HEK293 (cell line): ENCODE results near the gene USP36.

Experiments used
- BCL11A ChIP-seq: fragments of 450-650 bp; formaldehyde crosslinking; IDR thresholded peaks from 2 replicates; pipeline ENCODE4 v1.5.1; 2016; ENCODE audit warnings: low read depth, missing biosample characterization, missing genetic modification characterization
- EGR2 ChIP-seq: fragments of 450-650 bp; formaldehyde crosslinking; IDR thresholded peaks from 2 replicates; pipeline ENCODE4 v1.5.1; 2016; ENCODE audit warnings: low read depth, missing biosample characterization, missing genetic modification characterization
- FEZF1 ChIP-seq: fragments of 450-650 bp; formaldehyde crosslinking; IDR thresholded peaks from 2 replicates; pipeline ENCODE4 v1.5.1; 2016; ENCODE audit warnings: missing biosample characterization, missing genetic modification characterization
- GLIS1 ChIP-seq: fragments of 450-650 bp; formaldehyde crosslinking; IDR thresholded peaks from 2 replicates; pipeline ENCODE4 v1.5.1; 2016; ENCODE audit warnings: missing biosample characterization, missing genetic modification characterization
- KLF8 ChIP-seq: fragments of 450-650 bp; formaldehyde crosslinking; IDR thresholded peaks from 2 replicates; pipeline ENCODE4 v1.5.1; 2016; ENCODE audit warnings: missing biosample characterization, missing genetic modification characterization
- KLF9 ChIP-seq: fragments of 450-650 bp; formaldehyde crosslinking; IDR thresholded peaks from 2 replicates; pipeline ENCODE4 v1.5.1; 2016; ENCODE audit warnings: missing biosample characterization, missing genetic modification characterization, low read depth
- ZBTB20 ChIP-seq: fragments of 450-650 bp; formaldehyde crosslinking; IDR thresholded peaks from 2 replicates; pipeline ENCODE4 v1.5.1; 2016; ENCODE audit warnings: missing biosample characterization, missing genetic modification characterization
- ZBTB48 ChIP-seq: fragments of 450-650 bp; formaldehyde crosslinking; IDR thresholded peaks from 2 replicates; pipeline ENCODE4 v1.5.1; 2016; ENCODE audit warnings: missing biosample characterization, missing genetic modification characterization
- ZFHX2 ChIP-seq: fragments of 450-650 bp; formaldehyde crosslinking; conservative IDR thresholded peaks from 2 replicates; pipeline ENCODE4 v1.5.1; 2016; ENCODE audit warnings: missing biosample characterization, missing genetic modification characterization
- ZFP41 ChIP-seq: fragments of 450-650 bp; formaldehyde crosslinking; IDR thresholded peaks from 2 replicates; pipeline ENCODE4 v1.5.1; 2016; ENCODE audit warnings: missing biosample characterization, missing genetic modification characterization, borderline replicate concordance
- ZNF121 ChIP-seq: fragments of 450-650 bp; formaldehyde crosslinking; IDR thresholded peaks from 2 replicates; pipeline ENCODE4 v1.5.1; 2016; ENCODE audit warnings: missing biosample characterization, missing genetic modification characterization
- ZNF132 ChIP-seq: fragments of 450-650 bp; formaldehyde crosslinking; IDR thresholded peaks from 2 replicates; pipeline ENCODE4 v1.5.1; 2017; ENCODE audit warnings: missing biosample characterization, missing genetic modification characterization, borderline replicate concordance
- ZNF133 ChIP-seq: fragments of 450-650 bp; formaldehyde crosslinking; IDR thresholded peaks from 2 replicates; pipeline ENCODE4 v1.5.1; 2016; ENCODE audit warnings: missing biosample characterization, missing genetic modification characterization
- ZNF16 ChIP-seq: fragments of 450-650 bp; formaldehyde crosslinking; IDR thresholded peaks from 2 replicates; pipeline ENCODE4 v1.5.1; 2016; ENCODE audit warnings: low read depth, missing biosample characterization, missing genetic modification characterization
- ZNF19 ChIP-seq: fragments of 450-650 bp; formaldehyde crosslinking; IDR thresholded peaks from 2 replicates; pipeline ENCODE4; 2016; ENCODE audit warnings: missing biosample characterization, missing genetic modification characterization, low read depth
- ZNF2 ChIP-seq: fragments of 450-650 bp; formaldehyde crosslinking; IDR thresholded peaks from 2 replicates; pipeline ENCODE4 v1.5.1; 2016; ENCODE audit warnings: missing biosample characterization, missing genetic modification characterization
- ZNF202 ChIP-seq: fragments of 450-650 bp; formaldehyde crosslinking; IDR thresholded peaks from 2 replicates; pipeline ENCODE4 v1.5.1; 2016; ENCODE audit warnings: missing biosample characterization, missing genetic modification characterization, borderline replicate concordance
- ZNF416 ChIP-seq: fragments of 450-650 bp; formaldehyde crosslinking; IDR thresholded peaks from 2 replicates; pipeline ENCODE4 v1.5.1; 2016; ENCODE audit warnings: missing biosample characterization, missing genetic modification characterization
- ZNF426 ChIP-seq: fragments of 450-650 bp; formaldehyde crosslinking; IDR thresholded peaks from 2 replicates; pipeline ENCODE4 v1.5.1; 2017; ENCODE audit warnings: missing biosample characterization, missing genetic modification characterization, mild to moderate bottlenecking, inconsistent platforms, moderate library complexity
- ZNF48 ChIP-seq: fragments of 450-650 bp; formaldehyde crosslinking; IDR thresholded peaks from 2 replicates; pipeline ENCODE4 v1.5.1; 2016; ENCODE audit warnings: missing biosample characterization, missing genetic modification characterization
- ZNF501 ChIP-seq: fragments of 450-650 bp; formaldehyde crosslinking; IDR thresholded peaks from 2 replicates; pipeline ENCODE4 v1.5.1; 2016; ENCODE audit warnings: missing biosample characterization, missing genetic modification characterization
- ZNF623 ChIP-seq: fragments of 450-650 bp; formaldehyde crosslinking; IDR thresholded peaks from 2 replicates; pipeline ENCODE4 v1.5.1; 2016; ENCODE audit warnings: missing biosample characterization, missing genetic modification characterization
- ZNF701 ChIP-seq: fragments of 450-650 bp; formaldehyde crosslinking; IDR thresholded peaks from 2 replicates; pipeline ENCODE4 v1.5.1; 2016; ENCODE audit warnings: missing biosample characterization, missing genetic modification characterization
- ZNF76 ChIP-seq: fragments of 450-650 bp; formaldehyde crosslinking; IDR thresholded peaks from 2 replicates; pipeline ENCODE4; 2016; ENCODE audit warnings: low read depth, missing biosample characterization, missing genetic modification characterization, borderline replicate concordance
- ZNF768 ChIP-seq: fragments of 450-650 bp; formaldehyde crosslinking; IDR thresholded peaks from 2 replicates; pipeline ENCODE4 v1.5.1; 2018; ENCODE audit warnings: missing biosample characterization, mild to moderate bottlenecking, missing genetic modification characterization
- ZNF791 ChIP-seq: fragments of 450-650 bp; formaldehyde crosslinking; IDR thresholded peaks from 2 replicates; pipeline ENCODE4 v1.5.1; 2016; ENCODE audit warnings: missing biosample characterization, missing genetic modification characterization
- TF ChIP-seq, protein P1 (sequence below): fragments of 450-650 bp; formaldehyde crosslinking; IDR thresholded peaks from 2 replicates; pipeline ENCODE4 v1.5.1; 2016; ENCODE audit warnings: missing biosample characterization, missing genetic modification characterization
- TF ChIP-seq, protein P2 (sequence below): fragments of 450-650 bp; formaldehyde crosslinking; IDR thresholded peaks from 2 replicates; pipeline ENCODE4 v1.5.1; 2016; ENCODE audit warnings: missing biosample characterization, missing genetic modification characterization
- TF ChIP-seq, protein P3 (sequence below): fragments of 450-650 bp; formaldehyde crosslinking; IDR thresholded peaks from 2 replicates; pipeline ENCODE4 v1.5.1; 2016; ENCODE audit warnings: missing biosample characterization, missing genetic modification characterization
- TF ChIP-seq, protein P4 (sequence below): fragments of 450-650 bp; formaldehyde crosslinking; IDR thresholded peaks from 2 replicates; pipeline ENCODE4 v1.5.1; 2016; ENCODE audit warnings: missing biosample characterization, missing genetic modification characterization

The USP36 gene

DNA sequence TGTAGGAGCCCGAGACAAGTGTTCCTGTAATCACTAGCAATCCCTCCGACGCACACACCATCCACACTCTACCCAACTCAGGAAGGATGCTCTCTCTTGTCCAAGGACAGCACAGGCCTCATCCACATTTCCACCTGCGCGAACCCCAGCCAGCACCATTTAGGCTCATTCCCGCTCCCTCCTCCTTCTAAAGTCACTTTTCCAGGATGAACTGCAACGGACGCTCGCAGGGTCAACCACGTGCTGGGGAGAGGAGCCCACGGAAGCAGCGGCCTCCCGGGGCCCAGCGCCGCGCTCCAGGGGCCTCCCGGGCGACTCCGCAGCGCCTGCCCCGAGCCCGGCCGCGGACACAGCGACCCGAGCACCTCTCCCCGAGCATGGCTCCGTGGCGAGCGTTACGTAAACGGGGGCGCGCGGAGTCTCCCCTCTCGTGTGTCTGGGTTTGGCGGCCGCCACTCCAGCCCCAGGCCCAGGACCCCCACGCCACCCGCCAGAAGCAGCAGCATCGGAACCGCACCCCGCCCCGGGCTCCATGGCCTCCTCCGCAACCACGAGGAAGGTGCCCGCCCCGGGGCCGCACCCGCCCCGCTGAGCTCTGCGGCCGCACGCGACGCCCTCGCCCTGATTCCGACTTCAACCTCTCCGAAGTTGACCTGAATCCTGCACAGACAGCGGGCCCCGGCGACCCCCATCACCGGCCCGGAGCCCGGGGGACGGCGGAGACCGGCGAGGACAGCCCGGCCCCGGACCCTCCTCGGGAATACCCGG, 668 bp downstream of the USP36 start (continued):
- TF ChIP-seq, protein P1, sequence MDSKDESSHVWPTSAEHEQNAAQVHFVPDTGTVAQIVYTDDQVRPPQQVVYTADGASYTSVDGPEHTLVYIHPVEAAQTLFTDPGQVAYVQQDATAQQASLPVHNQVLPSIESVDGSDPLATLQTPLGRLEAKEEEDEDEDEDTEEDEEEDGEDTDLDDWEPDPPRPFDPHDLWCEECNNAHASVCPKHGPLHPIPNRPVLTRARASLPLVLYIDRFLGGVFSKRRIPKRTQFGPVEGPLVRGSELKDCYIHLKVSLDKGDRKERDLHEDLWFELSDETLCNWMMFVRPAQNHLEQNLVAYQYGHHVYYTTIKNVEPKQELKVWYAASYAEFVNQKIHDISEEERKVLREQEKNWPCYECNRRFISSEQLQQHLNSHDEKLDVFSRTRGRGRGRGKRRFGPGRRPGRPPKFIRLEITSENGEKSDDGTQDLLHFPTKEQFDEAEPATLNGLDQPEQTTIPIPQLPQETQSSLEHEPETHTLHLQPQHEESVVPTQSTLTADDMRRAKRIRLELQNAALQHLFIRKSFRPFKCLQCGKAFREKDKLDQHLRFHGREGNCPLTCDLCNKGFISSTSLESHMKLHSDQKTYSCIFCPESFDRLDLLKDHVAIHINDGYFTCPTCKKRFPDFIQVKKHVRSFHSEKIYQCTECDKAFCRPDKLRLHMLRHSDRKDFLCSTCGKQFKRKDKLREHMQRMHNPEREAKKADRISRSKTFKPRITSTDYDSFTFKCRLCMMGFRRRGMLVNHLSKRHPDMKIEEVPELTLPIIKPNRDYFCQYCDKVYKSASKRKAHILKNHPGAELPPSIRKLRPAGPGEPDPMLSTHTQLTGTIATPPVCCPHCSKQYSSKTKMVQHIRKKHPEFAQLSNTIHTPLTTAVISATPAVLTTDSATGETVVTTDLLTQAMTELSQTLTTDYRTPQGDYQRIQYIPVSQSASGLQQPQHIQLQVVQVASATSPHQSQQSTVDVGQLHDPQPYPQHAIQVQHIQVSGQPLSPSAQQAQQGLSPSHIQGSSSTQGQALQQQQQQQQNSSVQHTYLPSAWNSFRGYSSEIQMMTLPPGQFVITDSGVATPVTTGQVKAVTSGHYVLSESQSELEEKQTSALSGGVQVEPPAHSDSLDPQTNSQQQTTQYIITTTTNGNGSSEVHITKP (tag by site-specific recombination): 0 out of 2 replicates have a peak, but pooled peaks have one; percentile 18
- TF ChIP-seq FEZF1 (tag by site-specific recombination): no peak
- no peak for TF ChIP-seq ZFP41 (tag by site-specific recombination)
- TF ChIP-seq, protein P2, sequence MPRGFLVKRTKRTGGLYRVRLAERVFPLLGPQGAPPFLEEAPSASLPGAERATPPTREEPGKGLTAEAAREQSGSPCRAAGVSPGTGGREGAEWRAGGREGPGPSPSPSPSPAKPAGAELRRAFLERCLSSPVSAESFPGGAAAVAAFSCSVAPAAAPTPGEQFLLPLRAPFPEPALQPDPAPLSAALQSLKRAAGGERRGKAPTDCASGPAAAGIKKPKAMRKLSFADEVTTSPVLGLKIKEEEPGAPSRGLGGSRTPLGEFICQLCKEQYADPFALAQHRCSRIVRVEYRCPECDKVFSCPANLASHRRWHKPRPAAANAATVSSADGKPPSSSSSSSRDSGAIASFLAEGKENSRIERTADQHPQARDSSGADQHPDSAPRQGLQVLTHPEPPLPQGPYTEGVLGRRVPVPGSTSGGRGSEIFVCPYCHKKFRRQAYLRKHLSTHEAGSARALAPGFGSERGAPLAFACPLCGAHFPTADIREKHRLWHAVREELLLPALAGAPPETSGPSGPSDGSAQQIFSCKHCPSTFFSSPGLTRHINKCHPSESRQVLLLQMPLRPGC (tag by site-specific recombination): no peak
- no peak for TF ChIP-seq ZNF791 (tag by site-specific recombination)
- peak; percentile 32; the same call in 1 of the 2 replicates for TF ChIP-seq ZFHX2 (tag by site-specific recombination)
- no peak for TF ChIP-seq ZNF48
- no peak for TF ChIP-seq ZNF623 (tag by site-specific recombination)
- peak; percentile 42 for TF ChIP-seq EGR2 (tag by site-specific recombination)
- TF ChIP-seq ZNF133 (tag by site-specific recombination): no peak
- TF ChIP-seq ZNF202 (tag by site-specific recombination): no peak
- 0 out of 2 replicates have a peak, but pooled peaks have one; percentile 15 for TF ChIP-seq ZNF2
- TF ChIP-seq ZNF132 (tag by site-specific recombination): no peak
- no peak for TF ChIP-seq ZNF76
- TF ChIP-seq BCL11A (tag by site-specific recombination): no peak
- peak; percentile 96 for TF ChIP-seq ZBTB20 (tag by site-specific recombination)
- TF ChIP-seq ZNF16: no peak
- TF ChIP-seq ZNF768 (tag by site-specific recombination): no peak
- 0 out of 2 replicates have a peak, but pooled peaks have one; percentile 8 for TF ChIP-seq ZNF121 (tag by site-specific recombination)
- TF ChIP-seq ZBTB48 (tag by site-specific recombination): peak; percentile 23; the same call in 1 of the 2 replicates
- no peak for TF ChIP-seq ZNF416 (tag by site-specific recombination)
- TF ChIP-seq, protein P3, sequence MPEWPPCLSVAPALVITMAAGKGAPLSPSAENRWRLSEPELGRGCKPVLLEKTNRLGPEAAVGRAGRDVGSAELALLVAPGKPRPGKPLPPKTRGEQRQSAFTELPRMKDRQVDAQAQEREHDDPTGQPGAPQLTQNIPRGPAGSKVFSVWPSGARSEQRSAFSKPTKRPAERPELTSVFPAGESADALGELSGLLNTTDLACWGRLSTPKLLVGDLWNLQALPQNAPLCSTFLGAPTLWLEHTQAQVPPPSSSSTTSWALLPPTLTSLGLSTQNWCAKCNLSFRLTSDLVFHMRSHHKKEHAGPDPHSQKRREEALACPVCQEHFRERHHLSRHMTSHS (tag by site-specific recombination): no peak
- no peak for TF ChIP-seq ZNF501 (tag by site-specific recombination)
- peak; percentile 50; the same call in 1 of the 2 replicates for TF ChIP-seq KLF8 (tag by site-specific recombination)
- no peak for TF ChIP-seq ZNF426 (tag by site-specific recombination)
- TF ChIP-seq ZNF19 (tag by site-specific recombination): no peak
- TF ChIP-seq KLF9 (tag by site-specific recombination): no peak
- TF ChIP-seq, protein P4, sequence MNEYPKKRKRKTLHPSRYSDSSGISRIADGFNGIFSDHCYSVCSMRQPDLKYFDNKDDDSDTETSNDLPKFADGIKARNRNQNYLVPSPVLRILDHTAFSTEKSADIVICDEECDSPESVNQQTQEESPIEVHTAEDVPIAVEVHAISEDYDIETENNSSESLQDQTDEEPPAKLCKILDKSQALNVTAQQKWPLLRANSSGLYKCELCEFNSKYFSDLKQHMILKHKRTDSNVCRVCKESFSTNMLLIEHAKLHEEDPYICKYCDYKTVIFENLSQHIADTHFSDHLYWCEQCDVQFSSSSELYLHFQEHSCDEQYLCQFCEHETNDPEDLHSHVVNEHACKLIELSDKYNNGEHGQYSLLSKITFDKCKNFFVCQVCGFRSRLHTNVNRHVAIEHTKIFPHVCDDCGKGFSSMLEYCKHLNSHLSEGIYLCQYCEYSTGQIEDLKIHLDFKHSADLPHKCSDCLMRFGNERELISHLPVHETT (tag by site-specific recombination): 0 out of 2 replicates have a peak, but pooled peaks have one; percentile 4
- no peak for TF ChIP-seq ZNF701 (tag by site-specific recombination)
- TF ChIP-seq GLIS1 (tag by site-specific recombination): peak; percentile 88
